Nephron (organoid): Measurements from ENCODE around the gene EXPH5.
A peak's percentile ranks its signal among the peaks of the same experiment; 100 is the strongest.

Source experiments
- H3K27ac Mint-ChIP-seq, 3 experiments: 2 replicates each; pipeline ENCODE4 v1.8.0; 2020; ENCODE audit warnings: mixed read lengths in 3 of 3, mild to moderate bottlenecking in 2 of 3, moderate library complexity in 1 of 3
- H3K27me3 Mint-ChIP-seq: 2 replicates; pipeline ENCODE4 v1.8.0; 2021; ENCODE audit warnings: low read depth, mild to moderate bottlenecking, moderate library complexity, mixed read lengths
- H3K36me3 Mint-ChIP-seq: 2 replicates; pipeline ENCODE4 v1.8.0; 2020; ENCODE audit warnings: low read depth, mixed read lengths
- H3K4me1 Mint-ChIP-seq: 2 replicates; pipeline ENCODE4 v1.8.0; 2020; ENCODE audit warnings: mixed read lengths
- H3K4me3 Mint-ChIP-seq, 3 experiments: 2 replicates each; pipeline ENCODE4 v1.8.0; 2020; ENCODE audit warnings: mild to moderate bottlenecking in 3 of 3, mixed read lengths in 3 of 3, moderate library complexity in 2 of 3
- H3K9me3 Mint-ChIP-seq: 2 replicates; pipeline ENCODE4 v1.8.0; 2020; ENCODE audit warnings: mixed read lengths
- CTCF ChIP-seq, 3 experiments: fragments of 200-600 bp; sonication (generic); IDR thresholded peaks; one replicate each; pipeline ENCODE4 v1.5.0; 2021; ENCODE audit warnings: antibody characterized with exemption in 3 of 3; ENCODE audit not compliant: unreplicated experiment in 3 of 3

The EXPH5 gene

GRCh38 chr11:108468478-108468864 lies 125.1 kb downstream of the EXPH5 start:
- Mint-ChIP-seq H3K27me3 (no peaks in the 10 kb centered on the region), H3K27ac (peak overlapping the region; percentile 100), H3K9me3 (no peaks in the 10 kb centered on the region), H3K4me1 (no peaks in the 10 kb centered on the region), H3K4me3 (peak overlapping the region in 2 of 3 experiments; percentile 69 to 97), H3K36me3 (no peaks in the 10 kb centered on the region)
- TF ChIP-seq CTCF (IDR thresholded peaks at IDR 0.05; ENCODE audit: unreplicated experiment in 3 of 3), result no peak

- no peaks in the 10 kb centered on the region for H3K27me3 Mint-ChIP-seq
- H3K4me1 Mint-ChIP-seq, result no peaks in the 10 kb centered on the region
- H3K4me3 Mint-ChIP-seq, result peak within 1 kb of the TSS; percentile 96 to 99 (median 97)
- peak within 1 kb of the TSS; percentile 100 for H3K27ac Mint-ChIP-seq
- H3K9me3 Mint-ChIP-seq, result no peaks in the 10 kb centered on the region
- TF ChIP-seq CTCF (IDR thresholded peaks at IDR 0.05; ENCODE audit: unreplicated experiment in 3 of 3), result no peak
- no peaks in the 10 kb centered on the region for H3K36me3 Mint-ChIP-seq
These were observed 126.3 kb downstream of the EXPH5 start, which contains the start of gene C11orf65 for GRCh38 chr11:108467091-108467823. Gene C11orf65 (minus strand): TSS chr11:108467529. CDS start chr11:108461559, 5,970 bp downstream.

- no peak for TF ChIP-seq CTCF (IDR thresholded peaks at IDR 0.05; ENCODE audit: unreplicated experiment in 3 of 3)
- Mint-ChIP-seq H3K36me3 (no peaks in the 10 kb centered on the region), H3K9me3 (no peaks in the 10 kb centered on the region), H3K4me3 (peak overlapping the region; percentile 96 to 99 (median 97)), H3K27me3 (no peaks in the 10 kb centered on the region), H3K4me1 (no peaks in the 10 kb centered on the region), H3K27ac (peak overlapping the region; percentile 100)
These were observed 127.2 kb downstream of the EXPH5 start for GRCh38 chr11:108466405-108466804.
